Raji (cell line): ENCODE results near the gene CFAP410.

ENCODE experiments used
- POLR2A ChIP-seq: IDR thresholded peaks from 2 replicates; pipeline ENCODE4 v1.6.1; 2011; ENCODE audit warnings: low read depth, low read length, control low read depth; ENCODE audit not compliant: insufficient read depth

The CFAP410 gene

DNA sequence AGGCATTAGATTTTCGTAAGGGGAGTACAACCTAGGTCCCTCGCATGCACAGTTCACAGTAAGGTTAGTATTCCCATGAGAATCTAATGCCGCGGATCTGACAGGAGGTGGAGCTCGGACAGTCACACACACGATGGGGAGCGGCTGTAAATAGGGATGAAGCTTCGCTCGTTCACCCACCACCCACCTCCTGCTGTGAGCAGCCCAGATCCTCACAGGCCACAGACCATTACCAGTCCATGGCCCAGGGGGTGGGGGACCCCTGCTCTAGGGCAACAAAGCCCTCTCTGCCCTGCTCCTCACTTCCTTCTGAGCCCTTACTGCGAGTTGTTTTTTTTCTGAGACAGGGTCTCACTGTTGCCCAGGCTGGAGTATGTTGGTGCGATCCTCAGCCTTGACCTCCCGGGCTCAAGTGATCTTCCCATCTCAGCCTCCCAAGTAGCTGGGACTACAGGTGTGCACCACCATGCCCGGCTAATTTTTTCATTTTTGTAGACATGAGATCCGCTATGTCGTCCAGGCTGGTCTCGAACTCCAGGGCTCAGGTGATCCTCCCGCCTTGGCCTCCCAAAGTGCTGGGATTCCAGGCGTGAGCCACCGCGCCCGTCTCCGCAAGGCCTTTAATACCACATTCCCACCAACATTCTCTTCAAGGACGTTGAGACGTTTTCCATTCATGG is 35.6 kb upstream of the CFAP410 start:
- TF ChIP-seq POLR2A, result no peak

DNA sequence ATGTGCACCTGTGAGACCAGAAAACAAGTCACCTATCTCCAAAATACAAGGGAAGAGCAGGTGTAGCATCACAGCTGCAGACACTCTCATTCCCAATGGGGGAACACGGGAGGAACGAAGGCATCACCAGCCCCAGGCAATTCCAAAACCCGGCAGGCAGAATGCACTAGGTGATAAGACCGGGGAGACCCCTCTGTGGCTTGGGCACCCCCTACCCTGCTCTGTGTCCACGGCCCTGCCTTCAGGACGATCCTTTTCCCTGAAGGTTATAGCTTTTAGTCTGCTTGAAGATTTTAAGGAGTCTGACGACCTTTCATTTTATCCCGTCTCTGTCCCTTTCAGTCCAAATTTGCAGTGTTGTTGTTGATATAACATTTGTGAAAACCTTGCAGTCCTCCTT is 33.4 kb upstream of the CFAP410 start:
- TF ChIP-seq POLR2A, result no peak

DNA sequence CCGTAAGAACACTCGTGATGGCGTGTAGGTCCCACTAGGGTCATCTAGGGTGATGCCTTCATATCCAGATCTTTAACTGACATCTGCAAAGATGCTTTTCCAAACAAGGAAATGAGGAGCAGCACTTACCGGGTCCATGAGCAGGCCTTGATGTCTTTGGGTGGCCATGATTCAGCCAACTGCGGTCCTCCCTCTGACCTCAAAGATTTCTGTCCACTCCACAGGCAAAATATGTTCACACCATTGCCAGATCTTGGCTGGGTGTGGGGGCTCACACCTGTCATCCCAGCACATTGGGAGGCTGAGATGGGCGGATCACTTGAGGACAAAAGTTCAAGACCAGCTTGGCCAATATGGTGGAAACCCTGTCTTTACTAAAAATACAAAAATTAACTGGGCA is 32.4 kb upstream of the CFAP410 start:
- TF ChIP-seq POLR2A, result no peak

- no peak for TF ChIP-seq POLR2A
Measured at GRCh38 chr21:44370786-44371410, 31.7 kb upstream of the CFAP410 start.

- TF ChIP-seq POLR2A, result no peak
Measured at GRCh38 chr21:44370027-44370735, 31.0 kb upstream of the CFAP410 start.

- no peak for TF ChIP-seq POLR2A
Measured at GRCh38 chr21:44368711-44369446, 29.7 kb upstream of the CFAP410 start.

DNA sequence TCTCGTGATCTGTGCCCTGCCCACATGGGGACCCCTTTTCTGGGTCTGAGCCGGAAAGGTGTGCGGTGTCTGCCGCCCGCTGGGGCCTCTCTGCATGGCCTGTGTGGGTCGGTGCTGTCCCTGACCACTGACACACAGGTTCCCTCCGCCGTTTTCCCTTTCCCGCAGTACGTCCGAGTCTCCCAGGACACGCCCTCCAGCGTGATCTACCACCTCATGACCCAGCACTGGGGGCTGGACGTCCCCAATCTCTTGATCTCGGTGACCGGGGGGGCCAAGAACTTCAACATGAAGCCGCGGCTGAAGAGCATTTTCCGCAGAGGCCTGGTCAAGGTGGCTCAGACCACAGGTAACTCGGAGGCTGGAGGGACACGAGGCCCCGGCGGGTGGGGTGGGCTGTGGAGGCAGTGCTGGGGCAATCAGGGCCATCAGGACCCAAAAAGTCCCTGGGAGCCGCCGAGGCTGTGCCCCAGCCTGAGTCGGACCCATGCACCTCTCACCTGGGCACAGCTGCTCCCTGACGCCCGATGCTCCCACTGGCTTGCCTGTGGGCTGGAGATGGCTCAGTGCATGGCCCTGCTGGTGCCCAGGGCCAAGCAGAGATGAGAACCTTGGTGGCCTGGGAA is 27.5 kb upstream of the CFAP410 start:
- TF ChIP-seq POLR2A, result no peak

DNA sequence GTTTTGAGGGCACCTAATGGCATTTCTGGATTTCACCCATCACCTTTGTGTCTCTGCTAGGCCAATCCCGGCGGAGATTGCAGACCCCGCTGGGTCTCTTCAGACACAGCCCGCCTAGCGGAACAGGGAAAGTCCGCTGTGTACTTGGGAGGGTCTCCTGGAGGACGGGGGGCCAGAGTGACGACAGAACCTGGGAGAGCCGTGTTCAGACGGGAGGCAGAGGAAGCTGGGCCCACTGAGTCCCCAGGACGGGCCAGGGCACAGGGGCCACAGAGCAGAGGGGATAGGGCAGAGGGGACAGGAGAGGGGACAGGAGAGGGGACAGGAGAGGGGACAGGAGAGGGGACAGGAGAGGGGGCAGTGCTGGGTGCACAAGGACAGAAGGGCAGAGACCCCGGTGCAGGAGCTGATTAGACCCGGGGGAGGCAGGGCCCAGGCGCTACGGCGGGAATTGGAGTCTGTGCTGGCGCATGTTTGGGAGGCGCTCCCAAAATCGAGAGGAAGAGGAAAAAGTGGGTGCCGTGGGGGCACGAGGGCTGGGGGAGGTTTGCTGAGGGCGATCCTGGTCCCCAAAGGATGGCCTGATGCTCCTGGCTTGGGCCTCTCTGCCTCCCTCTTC is 26.9 kb upstream of the CFAP410 start:
- no peak for TF ChIP-seq POLR2A

- TF ChIP-seq POLR2A, result no peak
Measured at GRCh38 chr21:44365251-44365966, 26.2 kb upstream of the CFAP410 start.

DNA sequence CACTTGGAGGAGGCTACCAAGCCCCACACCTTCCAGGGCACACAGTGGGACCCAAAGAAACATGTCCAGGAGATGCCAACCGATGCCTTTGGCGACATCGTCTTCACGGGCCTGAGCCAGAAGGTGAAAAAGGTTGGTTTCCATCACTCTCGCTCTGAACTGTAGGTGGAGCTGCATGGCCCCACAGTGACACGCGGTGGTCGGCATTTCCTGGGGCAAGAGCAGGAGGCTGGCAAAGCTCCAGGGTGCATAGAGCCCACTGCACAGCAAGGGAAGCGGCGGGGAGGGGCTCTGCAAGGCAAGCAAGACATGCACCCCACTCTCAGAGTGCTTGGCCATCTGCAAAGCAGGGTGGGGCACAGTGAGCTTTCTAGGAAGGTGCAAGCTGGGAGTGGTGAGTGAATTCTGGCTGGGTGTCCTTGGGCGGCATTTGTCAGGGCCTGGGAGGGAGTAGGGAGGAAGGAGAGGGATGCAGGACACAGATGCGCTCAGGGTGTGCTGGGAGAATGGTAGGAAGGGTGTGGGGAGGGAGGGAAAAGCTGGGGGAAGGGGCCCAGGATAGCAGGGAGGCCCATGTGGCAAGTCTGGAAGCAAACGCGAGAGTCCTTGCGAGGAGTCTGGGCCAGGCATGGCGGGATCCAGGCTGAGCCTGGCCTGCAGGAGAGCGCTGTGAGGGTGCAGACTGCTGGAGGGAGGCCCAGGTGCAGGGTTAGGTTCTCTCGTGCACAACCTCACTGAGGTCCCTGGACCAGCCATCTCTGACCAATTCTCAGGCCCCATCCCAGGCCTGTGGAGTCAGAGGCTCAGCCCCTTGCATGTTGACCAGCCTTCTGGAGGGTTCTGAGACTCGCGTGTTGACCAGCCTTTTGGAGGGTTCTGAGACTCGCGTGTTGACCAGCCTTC is 25.2 kb upstream of the CFAP410 start:
- no peak for TF ChIP-seq POLR2A

GRCh38 chr21:44363278-44363677 is 24.1 kb upstream of the CFAP410 start:
- no peak for TF ChIP-seq POLR2A

GRCh38 chr21:44360159-44360558 is 21.0 kb upstream of the CFAP410 start:
- TF ChIP-seq POLR2A, result no peak

GRCh38 chr21:44359396-44359795 is 20.2 kb upstream of the CFAP410 start:
- no peak for TF ChIP-seq POLR2A
